B cell (primary cell): Measurements from ENCODE around the gene PALLD.

Experiments
- EZH2 ChIP-seq: IDR thresholded peaks from 2 replicates; pipeline ENCODE4 v1.6.1; 2012; ENCODE audit warnings: borderline replicate concordance, low read depth, mild to moderate bottlenecking, moderate library complexity, low read length; ENCODE audit not compliant: insufficient read depth, poor library complexity, severe bottlenecking
- TF ChIP-seq, protein P1 (sequence below): fragments of 200-600 bp; IDR thresholded peaks from one replicate; pipeline ENCODE4 v1.8.0; 2022; ENCODE audit warnings: antibody characterized with exemption, mild to moderate bottlenecking

DNA sequence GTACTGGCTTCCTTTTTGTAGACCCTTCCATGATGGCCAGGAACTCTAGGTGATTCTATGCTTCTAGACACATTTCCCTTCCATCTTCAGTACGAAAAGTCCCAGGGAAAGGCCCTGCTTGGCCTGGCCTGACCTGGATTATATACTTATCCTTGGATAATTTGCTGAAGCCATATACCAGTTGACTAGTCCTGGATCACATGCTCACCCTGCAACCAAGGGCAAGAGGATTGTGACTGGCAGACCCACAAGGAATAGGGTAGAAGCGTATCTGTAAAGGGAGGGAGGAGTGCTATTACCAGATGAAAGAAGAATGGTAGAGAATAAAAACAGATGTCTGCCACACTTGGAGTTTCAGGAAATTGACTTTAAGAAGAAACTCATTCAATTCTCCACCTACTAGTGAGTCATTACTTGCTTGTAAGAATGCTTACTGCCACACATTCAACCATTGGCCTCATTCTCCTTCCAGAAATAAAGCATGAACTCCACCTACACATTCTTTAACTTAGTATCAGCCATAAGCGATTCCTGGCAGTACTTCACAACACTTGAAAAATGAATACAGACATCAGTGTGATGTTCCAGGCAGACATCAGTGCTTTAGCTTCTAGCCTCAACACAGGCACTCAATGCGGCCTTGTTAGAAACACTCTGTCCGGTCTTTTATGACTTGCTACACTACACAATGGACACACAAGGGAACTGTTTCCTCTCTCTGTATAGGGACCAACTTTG lies 371.4 kb downstream of the PALLD start:
- TF ChIP-seq, protein P1, sequence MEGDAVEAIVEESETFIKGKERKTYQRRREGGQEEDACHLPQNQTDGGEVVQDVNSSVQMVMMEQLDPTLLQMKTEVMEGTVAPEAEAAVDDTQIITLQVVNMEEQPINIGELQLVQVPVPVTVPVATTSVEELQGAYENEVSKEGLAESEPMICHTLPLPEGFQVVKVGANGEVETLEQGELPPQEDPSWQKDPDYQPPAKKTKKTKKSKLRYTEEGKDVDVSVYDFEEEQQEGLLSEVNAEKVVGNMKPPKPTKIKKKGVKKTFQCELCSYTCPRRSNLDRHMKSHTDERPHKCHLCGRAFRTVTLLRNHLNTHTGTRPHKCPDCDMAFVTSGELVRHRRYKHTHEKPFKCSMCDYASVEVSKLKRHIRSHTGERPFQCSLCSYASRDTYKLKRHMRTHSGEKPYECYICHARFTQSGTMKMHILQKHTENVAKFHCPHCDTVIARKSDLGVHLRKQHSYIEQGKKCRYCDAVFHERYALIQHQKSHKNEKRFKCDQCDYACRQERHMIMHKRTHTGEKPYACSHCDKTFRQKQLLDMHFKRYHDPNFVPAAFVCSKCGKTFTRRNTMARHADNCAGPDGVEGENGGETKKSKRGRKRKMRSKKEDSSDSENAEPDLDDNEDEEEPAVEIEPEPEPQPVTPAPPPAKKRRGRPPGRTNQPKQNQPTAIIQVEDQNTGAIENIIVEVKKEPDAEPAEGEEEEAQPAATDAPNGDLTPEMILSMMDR = no peak
- no peak for TF ChIP-seq EZH2
